ENCODE data around the gene LRRD1.

The LRRD1 gene

DNA sequence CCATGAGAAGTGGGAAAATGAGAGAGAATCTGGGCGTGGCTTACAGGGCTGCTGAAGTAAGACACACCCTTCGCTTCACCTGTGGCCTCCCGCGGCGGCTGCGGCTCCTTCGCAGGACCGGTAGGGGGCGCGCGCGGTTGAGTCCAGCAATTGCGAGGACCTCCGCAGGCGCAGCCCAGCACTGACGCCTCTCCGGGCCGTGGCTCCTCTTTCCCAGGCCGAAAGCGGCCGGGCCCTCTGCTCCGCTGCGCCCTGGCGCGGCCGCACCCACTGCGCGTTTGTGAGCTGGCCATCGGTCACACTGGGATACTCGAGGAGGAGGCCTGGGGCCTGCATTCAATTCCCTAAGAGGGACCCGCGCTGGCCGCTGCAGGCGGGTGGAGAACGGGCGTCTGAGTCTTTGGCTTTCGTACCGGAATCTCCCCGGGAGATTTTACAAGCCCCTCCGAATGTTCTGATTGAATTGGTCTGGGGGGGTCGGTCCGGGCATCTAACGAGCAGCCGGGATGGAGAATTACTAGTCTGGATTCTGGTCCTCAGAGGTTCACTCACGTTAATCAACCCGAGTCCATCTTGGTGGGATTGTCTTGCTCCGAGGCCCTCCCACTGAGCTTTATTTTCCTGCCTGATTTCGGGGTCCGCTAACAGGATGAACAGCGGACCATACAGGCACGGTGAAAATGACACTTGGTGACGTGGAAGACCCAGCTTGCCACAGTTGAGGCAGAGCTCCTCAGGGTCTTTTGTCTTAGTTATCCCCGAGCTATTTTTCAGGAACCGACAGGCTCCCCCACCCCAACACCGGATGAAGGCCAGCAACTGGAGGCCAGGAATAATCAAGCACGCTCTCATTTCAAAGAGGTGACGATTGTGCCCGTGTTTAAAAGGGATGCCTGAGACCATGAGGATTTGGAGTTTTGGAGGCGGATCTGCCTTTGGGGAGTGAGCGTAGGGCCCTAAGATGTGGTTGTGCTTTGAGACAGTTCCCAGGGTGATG is at the start of gene LRRD1:
Gene LRRD1, minus strand, starts transcription at position 215 of the 997 bp plus-strand sequence. CDS start 13,940 bp downstream, outside the sequence.
- peaks cover 12% of the 10 kb centered on the region for H3F3A ChIP-seq (ENCODE audit: control insufficient read depth, insufficient read depth)
- H3K27me3 ChIP-seq (ENCODE audit: control insufficient read depth, low read length): peaks cover 5% of the 10 kb centered on the region; the same call in 1 of the 2 replicates
- H3K36me3 ChIP-seq (ENCODE audit: control insufficient read depth, low read length): no peaks in the 10 kb centered on the region
- no peaks in the 10 kb centered on the region for H4K20me1 ChIP-seq (ENCODE audit: control insufficient read depth, insufficient read depth, low read depth, low read length)
- H3K9me3 ChIP-seq (ENCODE audit: control insufficient read depth, insufficient read depth, low read length): no peaks in the 10 kb centered on the region
- no peak within 1 kb of the TSS for H3K27ac ChIP-seq (ENCODE audit: low read depth, low read length)
- H3K4me2 ChIP-seq (ENCODE audit: low read length): peak within 1 kb of the TSS; percentile 81
- H3K4me3 ChIP-seq (ENCODE audit: low read length): peak within 1 kb of the TSS; percentile 72
- H3K79me2 ChIP-seq (ENCODE audit: control insufficient read depth, low read length): no peaks in the 10 kb centered on the region
- H3K4me1 ChIP-seq (ENCODE audit: control insufficient read depth, low read length): peaks cover 17% of the 10 kb centered on the region
- H3K9me2 ChIP-seq (replicated peaks; ENCODE audit: control insufficient read depth, low read length): no peaks in the 10 kb centered on the region
- TF ChIP-seq, protein P1, sequence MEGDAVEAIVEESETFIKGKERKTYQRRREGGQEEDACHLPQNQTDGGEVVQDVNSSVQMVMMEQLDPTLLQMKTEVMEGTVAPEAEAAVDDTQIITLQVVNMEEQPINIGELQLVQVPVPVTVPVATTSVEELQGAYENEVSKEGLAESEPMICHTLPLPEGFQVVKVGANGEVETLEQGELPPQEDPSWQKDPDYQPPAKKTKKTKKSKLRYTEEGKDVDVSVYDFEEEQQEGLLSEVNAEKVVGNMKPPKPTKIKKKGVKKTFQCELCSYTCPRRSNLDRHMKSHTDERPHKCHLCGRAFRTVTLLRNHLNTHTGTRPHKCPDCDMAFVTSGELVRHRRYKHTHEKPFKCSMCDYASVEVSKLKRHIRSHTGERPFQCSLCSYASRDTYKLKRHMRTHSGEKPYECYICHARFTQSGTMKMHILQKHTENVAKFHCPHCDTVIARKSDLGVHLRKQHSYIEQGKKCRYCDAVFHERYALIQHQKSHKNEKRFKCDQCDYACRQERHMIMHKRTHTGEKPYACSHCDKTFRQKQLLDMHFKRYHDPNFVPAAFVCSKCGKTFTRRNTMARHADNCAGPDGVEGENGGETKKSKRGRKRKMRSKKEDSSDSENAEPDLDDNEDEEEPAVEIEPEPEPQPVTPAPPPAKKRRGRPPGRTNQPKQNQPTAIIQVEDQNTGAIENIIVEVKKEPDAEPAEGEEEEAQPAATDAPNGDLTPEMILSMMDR (IDR thresholded peaks at IDR 0.05; ENCODE audit: low read depth, low read length, poor library complexity, severe bottlenecking): peak; percentile 100
- TF ChIP-seq EZH2phosphoT487 (IDR thresholded peaks at IDR 0.05; ENCODE audit: borderline replicate concordance, low read length): 0 out of 2 replicates have a peak, but pooled peaks have one; percentile 18

DNA sequence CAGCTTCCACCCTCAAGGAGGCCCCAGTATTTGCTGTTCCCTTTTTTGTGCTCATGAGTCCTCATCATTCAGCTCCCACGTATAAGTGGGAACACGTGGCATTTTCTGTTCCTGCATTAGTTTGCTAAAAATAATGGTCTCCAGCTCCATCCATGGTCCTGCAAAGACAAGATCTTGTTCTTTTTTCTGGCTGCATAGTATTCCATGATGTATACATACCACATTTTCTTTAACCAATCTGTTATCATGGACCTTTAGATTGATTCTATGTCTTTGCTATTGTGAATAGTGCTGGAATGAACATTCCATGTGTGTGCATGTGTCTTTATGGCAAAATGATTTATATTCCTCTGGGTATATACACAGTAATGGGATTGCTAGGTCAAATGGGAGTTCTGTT is 49.8 kb upstream of the LRRD1 start:
- TF ChIP-seq EZH2phosphoT487 (IDR thresholded peaks at IDR 0.05; ENCODE audit: borderline replicate concordance, low read length): no peak
- TF ChIP-seq, protein P1 (IDR thresholded peaks at IDR 0.05; ENCODE audit: low read depth, low read length, poor library complexity, severe bottlenecking): no peak
- H4K20me1 ChIP-seq (ENCODE audit: control insufficient read depth, insufficient read depth, low read depth, low read length): no peaks in the 10 kb centered on the region
- no peaks in the 10 kb centered on the region for H3K27me3 ChIP-seq (ENCODE audit: control insufficient read depth, low read length)
- no peaks in the 10 kb centered on the region for H3K9me3 ChIP-seq (ENCODE audit: control insufficient read depth, insufficient read depth, low read length)
- no peaks in the 10 kb centered on the region for H3K4me1 ChIP-seq (ENCODE audit: control insufficient read depth, low read length)
- H3F3A ChIP-seq (ENCODE audit: control insufficient read depth, insufficient read depth): no peaks in the 10 kb centered on the region
- peaks cover 78% of the 10 kb centered on the region for H3K36me3 ChIP-seq (ENCODE audit: control insufficient read depth, low read length)
- H3K4me2 ChIP-seq (ENCODE audit: low read length): no peak overlapping the region
- no peaks in the 10 kb centered on the region for H3K79me2 ChIP-seq (ENCODE audit: control insufficient read depth, low read length)
- no peaks in the 10 kb centered on the region for H3K9me2 ChIP-seq (replicated peaks; ENCODE audit: control insufficient read depth, low read length)
- no peak overlapping the region for H3K27ac ChIP-seq (ENCODE audit: low read depth, low read length)
- H3K4me3 ChIP-seq (ENCODE audit: low read length): no peak overlapping the region

DNA sequence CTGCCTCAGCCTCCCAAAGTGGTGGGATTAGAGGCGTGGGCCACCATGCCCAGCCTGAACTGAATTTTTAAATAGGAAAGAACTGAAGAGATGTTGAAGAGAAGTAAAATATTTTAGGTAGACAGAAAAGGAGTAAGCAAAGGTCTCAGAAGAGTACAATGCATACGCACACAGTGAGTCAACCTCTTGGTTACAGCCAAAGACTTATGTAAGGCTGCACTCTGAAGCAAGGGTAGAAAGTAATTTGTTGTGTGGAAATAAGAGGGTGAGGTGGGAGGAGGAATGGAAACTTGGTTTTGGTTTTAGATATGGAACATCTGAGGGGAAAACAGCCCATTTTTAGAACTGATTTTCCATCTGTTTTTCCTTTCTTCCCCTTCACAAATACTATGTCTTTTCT is 49.2 kb upstream of the LRRD1 start:
- H3K4me2 ChIP-seq (ENCODE audit: low read length): no peak overlapping the region
- no peaks in the 10 kb centered on the region for H3K9me2 ChIP-seq (replicated peaks; ENCODE audit: control insufficient read depth, low read length)
- no peaks in the 10 kb centered on the region for H3K79me2 ChIP-seq (ENCODE audit: control insufficient read depth, low read length)
- H3K36me3 ChIP-seq (ENCODE audit: control insufficient read depth, low read length): peaks cover 76% of the 10 kb centered on the region
- no peak overlapping the region for H3K4me3 ChIP-seq (ENCODE audit: low read length)
- H3K9me3 ChIP-seq (ENCODE audit: control insufficient read depth, insufficient read depth, low read length): no peaks in the 10 kb centered on the region
- no peaks in the 10 kb centered on the region for H3K4me1 ChIP-seq (ENCODE audit: control insufficient read depth, low read length)
- TF ChIP-seq EZH2phosphoT487 (IDR thresholded peaks at IDR 0.05; ENCODE audit: borderline replicate concordance, low read length): no peak
- H4K20me1 ChIP-seq (ENCODE audit: control insufficient read depth, insufficient read depth, low read depth, low read length): no peaks in the 10 kb centered on the region
- no peak overlapping the region for H3K27ac ChIP-seq (ENCODE audit: low read depth, low read length)
- no peaks in the 10 kb centered on the region for H3F3A ChIP-seq (ENCODE audit: control insufficient read depth, insufficient read depth)
- no peaks in the 10 kb centered on the region for H3K27me3 ChIP-seq (ENCODE audit: control insufficient read depth, low read length)

DNA sequence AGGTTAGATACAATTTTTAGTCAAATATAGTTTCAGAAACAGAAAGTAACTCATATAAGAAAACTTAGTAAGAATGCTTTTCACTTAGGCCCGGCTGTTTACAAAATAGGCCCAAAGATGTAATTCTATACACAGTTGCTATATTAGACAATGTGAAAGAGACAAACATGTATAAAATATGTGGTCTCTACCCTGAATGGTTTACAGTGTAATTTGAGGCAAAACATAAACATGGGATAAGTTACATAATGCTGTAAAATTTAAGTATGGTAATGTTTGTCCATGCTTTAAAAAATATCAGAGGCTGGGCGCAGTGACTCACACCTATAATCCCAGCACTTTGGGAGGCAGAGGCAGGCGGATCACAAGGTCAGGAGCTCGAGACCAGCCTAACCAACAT is 48.0 kb upstream of the LRRD1 start:
- Histone ChIP-seq H3K9me3 (ENCODE audit: control insufficient read depth, insufficient read depth, low read length) (no peaks in the 10 kb centered on the region), H4K20me1 (ENCODE audit: control insufficient read depth, insufficient read depth, low read depth, low read length) (no peaks in the 10 kb centered on the region), H3K79me2 (ENCODE audit: control insufficient read depth, low read length) (no peaks in the 10 kb centered on the region), H3K4me1 (ENCODE audit: control insufficient read depth, low read length) (no peaks in the 10 kb centered on the region), H3K4me3 (ENCODE audit: low read length) (no peak overlapping the region), H3K4me2 (ENCODE audit: low read length) (no peak overlapping the region), H3F3A (ENCODE audit: control insufficient read depth, insufficient read depth) (no peaks in the 10 kb centered on the region), H3K27me3 (ENCODE audit: control insufficient read depth, low read length) (no peaks in the 10 kb centered on the region), H3K9me2 (replicated peaks; ENCODE audit: control insufficient read depth, low read length) (no peaks in the 10 kb centered on the region), H3K27ac (ENCODE audit: low read depth, low read length) (no peak overlapping the region), H3K36me3 (ENCODE audit: control insufficient read depth, low read length) (peaks cover 75% of the 10 kb centered on the region)
- TF ChIP-seq, protein P1 (IDR thresholded peaks at IDR 0.05; ENCODE audit: low read depth, low read length, poor library complexity, severe bottlenecking): no peak
- no peak for TF ChIP-seq EZH2phosphoT487 (IDR thresholded peaks at IDR 0.05; ENCODE audit: borderline replicate concordance, low read length)

Data from DOHH2 (cell line).